H9 (cell line): ENCODE results near the gene LRRN1. TPM values are rescaled to one million over a fixed set of nuclear protein-coding genes. Genes with fewer than 3 reads are reported as not detected.

Experiments used
- DNase-seq: peaks from one replicate; pipeline ENCODE4 v3.0.0-alpha.2; 2017
- H2AFZ ChIP-seq: one replicate; pipeline ENCODE4 v1.6.1; 2013; ENCODE audit warnings: mild to moderate bottlenecking, low read length, control low read depth, moderate library complexity
- H2AK5ac ChIP-seq: 2 replicates; pipeline ENCODE4 v1.6.1; 2013; ENCODE audit warnings: low read length, control low read depth, mixed read lengths; ENCODE audit not compliant: insufficient read length
- H2BK120ac ChIP-seq: one replicate; pipeline ENCODE4 v1.6.1; 2013; ENCODE audit warnings: low read depth, mild to moderate bottlenecking, low read length, control low read depth, inconsistent platforms; ENCODE audit not compliant: poor library complexity, severe bottlenecking
- H2BK12ac ChIP-seq: 2 replicates; pipeline ENCODE4 v1.6.1; 2013; ENCODE audit warnings: low read length, control low read depth, mixed read lengths, low read depth; ENCODE audit not compliant: insufficient read length
- H2BK15ac ChIP-seq: 2 replicates; pipeline ENCODE4 v1.6.1; 2013; ENCODE audit warnings: low read depth, low read length, control low read depth
- H2BK20ac ChIP-seq: one replicate; pipeline ENCODE4 v1.6.1; 2013; ENCODE audit warnings: low read depth, mild to moderate bottlenecking, low read length, control low read depth, inconsistent platforms; ENCODE audit not compliant: poor library complexity, severe bottlenecking
- H2BK5ac ChIP-seq: 2 replicates; pipeline ENCODE4 v1.6.1; 2013; ENCODE audit warnings: low read length, control low read depth, mixed read lengths; ENCODE audit not compliant: insufficient read length
- H3K14ac ChIP-seq: 2 replicates; pipeline ENCODE4 v1.6.1; 2013; ENCODE audit warnings: low read length, control low read depth; ENCODE audit not compliant: insufficient read depth
- H3K18ac ChIP-seq: 2 replicates; pipeline ENCODE4 v1.6.1; 2013; ENCODE audit warnings: low read depth, mild to moderate bottlenecking, mixed read lengths, low read length, control low read depth; ENCODE audit not compliant: insufficient read length
- H3K23ac ChIP-seq: 2 replicates; pipeline ENCODE4 v1.6.1; 2013; ENCODE audit warnings: low read length, control low read depth, mixed read lengths, low read depth; ENCODE audit not compliant: insufficient read length
- H3K23me2 ChIP-seq: 2 replicates; pipeline ENCODE4 v1.6.1; 2013; ENCODE audit warnings: low read depth, mild to moderate bottlenecking, mixed read lengths, low read length, control low read depth; ENCODE audit not compliant: insufficient read length, poor library complexity, severe bottlenecking
- H3K27ac ChIP-seq: 2 replicates; pipeline ENCODE4 v1.5.1; 2013; ENCODE audit warnings: low read length, control low read depth, mixed read lengths, low read depth; ENCODE audit not compliant: insufficient read length
- H3K27me3 ChIP-seq: 2 replicates; pipeline ENCODE4 v1.6.1; 2013; ENCODE audit warnings: low read length, control low read depth, inconsistent platforms; ENCODE audit not compliant: insufficient read depth
- H3K4ac ChIP-seq: 2 replicates; pipeline ENCODE4 v1.6.1; 2013; ENCODE audit warnings: low read depth, mild to moderate bottlenecking, control low read depth, inconsistent platforms, low read length, moderate library complexity
- H3K4me1 ChIP-seq: 2 replicates; pipeline ENCODE4 v1.6.1; 2013; ENCODE audit warnings: low read length, control low read depth, inconsistent platforms; ENCODE audit not compliant: insufficient read depth
- H3K4me2 ChIP-seq: 2 replicates; pipeline ENCODE4 v1.6.1; 2013; ENCODE audit warnings: low read length, control low read depth, mixed read lengths; ENCODE audit not compliant: insufficient read length, insufficient read depth
- H3K56ac ChIP-seq: 2 replicates; pipeline ENCODE4 v1.6.1; 2013; ENCODE audit warnings: low read depth, mild to moderate bottlenecking, mixed read lengths, low read length, control low read depth; ENCODE audit not compliant: insufficient read length
- H3K79me1 ChIP-seq: 2 replicates; pipeline ENCODE4 v1.6.1; 2013; ENCODE audit warnings: low read depth, mild to moderate bottlenecking, moderate library complexity, low read length, control low read depth, inconsistent platforms; ENCODE audit not compliant: insufficient read depth, poor library complexity, severe bottlenecking
- H3K79me2 ChIP-seq: 2 replicates; pipeline ENCODE4 v1.6.1; 2013; ENCODE audit warnings: low read length, control low read depth, inconsistent platforms; ENCODE audit not compliant: insufficient read depth
- H3K9ac ChIP-seq: 2 replicates; pipeline ENCODE4 v1.6.1; 2013; ENCODE audit warnings: low read length, control low read depth, mixed read lengths; ENCODE audit not compliant: insufficient read length; ENCODE audit errors: extremely low read depth
- H3K9me3 ChIP-seq: one replicate; pipeline ENCODE4 v1.6.1; 2013; ENCODE audit warnings: low read depth, low read length, inconsistent platforms; ENCODE audit not compliant: control insufficient read depth
- H3T11ph ChIP-seq: one replicate; pipeline ENCODE4 v1.6.1; 2013; ENCODE audit warnings: mild to moderate bottlenecking, low read length, control low read depth, inconsistent platforms
- H4K20me1 ChIP-seq: one replicate; pipeline ENCODE4 v1.6.1; 2013; ENCODE audit not compliant: control insufficient read depth, insufficient read length, insufficient read depth
- H4K5ac ChIP-seq: 2 replicates; pipeline ENCODE4 v1.6.1; 2013; ENCODE audit warnings: low read depth, mild to moderate bottlenecking, mixed read lengths, low read length, control low read depth; ENCODE audit not compliant: insufficient read length
- H4K8ac ChIP-seq: replicated peaks from 2 replicates; pipeline ENCODE4 v1.6.1; 2013; ENCODE audit warnings: low read length, control low read depth, mixed read lengths, low read depth; ENCODE audit not compliant: insufficient read length
- H4K91ac ChIP-seq: 2 replicates; pipeline ENCODE4 v1.6.1; 2013; ENCODE audit warnings: low read depth, mild to moderate bottlenecking, moderate library complexity, mixed read lengths, low read length, control low read depth; ENCODE audit not compliant: insufficient read length
- H3K27ac Mint-ChIP-seq, 3 experiments: 2 replicates in 2 of 3; 3 replicates in 1 of 3; pipeline ENCODE4 v1.8.0; 2020 to 2021; ENCODE audit warnings: mixed read lengths in 3 of 3, mild to moderate bottlenecking in 1 of 3, moderate library complexity in 1 of 3
- H3K27me3 Mint-ChIP-seq: 2 replicates; pipeline ENCODE4 v1.8.0; 2021; ENCODE audit warnings: low read depth, mild to moderate bottlenecking, moderate library complexity, mixed read lengths
- H3K36me3 Mint-ChIP-seq, 3 experiments: 2 replicates in 2 of 3; 3 replicates in 1 of 3; pipeline ENCODE4 v1.8.0; 2020 to 2021; ENCODE audit warnings: low read depth in 3 of 3, mixed read lengths in 3 of 3; ENCODE audit not compliant: insufficient read depth in 1 of 3
- H3K4me1 Mint-ChIP-seq, 2 experiments: 2 replicates each; pipeline ENCODE4 v1.8.0; 2020; ENCODE audit warnings: mixed read lengths in 2 of 2
- H3K4me3 Mint-ChIP-seq, 2 experiments: 2 replicates in 1 of 2; 3 replicates in 1 of 2; pipeline ENCODE4 v1.8.0; 2020 to 2021; ENCODE audit warnings: mild to moderate bottlenecking in 2 of 2, mixed read lengths in 2 of 2, moderate library complexity in 1 of 2
- H3K9me3 Mint-ChIP-seq, 2 experiments: 2 replicates in 1 of 2; 3 replicates in 1 of 2; pipeline ENCODE4 v1.8.0; 2020; ENCODE audit warnings: mild to moderate bottlenecking in 2 of 2, mixed read lengths in 2 of 2, moderate library complexity in 1 of 2
- CTCF ChIP-seq: fragments of 200-600 bp; sonication (generic); conservative IDR thresholded peaks from 3 replicates; pipeline ENCODE4 v1.8.0; 2021; ENCODE audit warnings: antibody characterized with exemption, mild to moderate bottlenecking
- WGBS: extraction: QIAGEN DNeasy Blood & Tissue Kit; methylation state at CpG from one replicate; pipeline ENCODE4 v1.1.7; 2013; ENCODE audit warnings: missing lambda C conversion rate, low lambda C conversion rate, mixed read lengths; ENCODE audit not compliant: insufficient read length; ENCODE audit errors: extremely low coverage; 5-methylcytosine and 5-hydroxymethylcytosine counted together
- total RNA-seq: library from RNA; stranded (reverse); gene quantifications from 2 replicates; pipeline ENCODE4 v1.2.1, GENCODE V29; 2021

Gene LRRN1
- total RNA-seq, 1 experiment from 2014 or later, result 269 TPM

- no peaks in the 10 kb centered on the region for H3K9me3 Mint-ChIP-seq
- no peak overlapping the region for H3K4ac ChIP-seq
- no peak overlapping the region for H2AFZ ChIP-seq
- no peaks in the 10 kb centered on the region for H3K27me3 ChIP-seq
- H2BK15ac ChIP-seq, result no peak overlapping the region
- H3K27ac Mint-ChIP-seq, result no peak overlapping the region
- H3T11ph ChIP-seq, result no peak overlapping the region
- H3K4me2 ChIP-seq, result no peak overlapping the region
- no peak overlapping the region for H2BK12ac ChIP-seq
- no peaks in the 10 kb centered on the region for H3K79me1 ChIP-seq
- no peak overlapping the region for H2BK20ac ChIP-seq
- no peaks in the 10 kb centered on the region for H3K36me3 Mint-ChIP-seq
- no CpG with 5 or more reads among the region's 3 CpGs for WGBS
- no peak overlapping the region for H2BK5ac ChIP-seq
- H2AK5ac ChIP-seq, result no peak overlapping the region
- no peak overlapping the region for H3K23ac ChIP-seq
- H3K18ac ChIP-seq, result no peak overlapping the region
- no peak for TF ChIP-seq CTCF
- no peak overlapping the region for H4K5ac ChIP-seq
- H3K4me1 Mint-ChIP-seq, result peaks cover 18% of the 10 kb centered on the region in 2 experiments
- no peak overlapping the region for H3K27ac ChIP-seq
- no peak overlapping the region for H3K14ac ChIP-seq
- no peak overlapping the region for H3K4me3 Mint-ChIP-seq
- no peak overlapping the region for H2BK120ac ChIP-seq
- H3K79me2 ChIP-seq, result no peaks in the 10 kb centered on the region
- H3K9me3 ChIP-seq, result no peaks in the 10 kb centered on the region
- no peak overlapping the region for H3K9ac ChIP-seq
- no peak overlapping the region for H3K56ac ChIP-seq
- H3K27me3 Mint-ChIP-seq, result no peaks in the 10 kb centered on the region
- peaks cover 3% of the 10 kb centered on the region; the same call in 1 of the 2 replicates for H3K4me1 ChIP-seq
- no peak for DNase-seq
- no peaks in the 10 kb centered on the region for H3K23me2 ChIP-seq
- no peak overlapping the region for H4K8ac ChIP-seq
- H4K20me1 ChIP-seq, result no peaks in the 10 kb centered on the region
- H4K91ac ChIP-seq, result no peak overlapping the region
Observed at GRCh38 chr3:3753416-3753815, 45.8 kb upstream of the LRRN1 start.
